GM18498 (cell line): Measurements from ENCODE around the gene RELT.
"Not testable (repeated sequence)": the region's sequence is repeated elsewhere in the genome, so short reads cannot be mapped to it uniquely, and the experiment has no call there.

ENCODE experiments used
- ATAC-seq: cut with Tn5 transposase; IDR thresholded peaks from one replicate; pipeline ENCODE4 v1.9.1; 2021; ENCODE audit warnings: mild to moderate bottlenecking, moderate library complexity; ENCODE audit not compliant: unreplicated experiment

RELT gene

DNA sequence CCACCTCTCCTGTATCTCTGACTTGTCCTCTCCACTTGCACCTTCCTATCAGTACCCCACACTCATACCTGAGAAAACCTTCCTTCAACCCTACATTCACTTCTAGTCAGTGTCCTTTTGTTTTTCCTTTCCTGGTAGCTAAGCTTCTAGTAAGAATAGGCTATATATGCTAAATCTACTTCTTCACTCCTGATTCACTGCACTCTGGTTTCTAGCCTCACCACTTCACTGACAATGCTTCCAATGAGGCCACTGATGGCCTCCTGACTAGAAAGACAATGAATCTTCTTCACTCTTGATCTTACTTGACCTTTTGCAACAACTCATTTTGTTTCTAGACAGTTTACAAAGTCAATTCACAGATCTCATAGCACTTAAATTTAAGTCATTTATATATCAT, 52.0 kb downstream of the RELT start:
- no peak for ATAC-seq

DNA sequence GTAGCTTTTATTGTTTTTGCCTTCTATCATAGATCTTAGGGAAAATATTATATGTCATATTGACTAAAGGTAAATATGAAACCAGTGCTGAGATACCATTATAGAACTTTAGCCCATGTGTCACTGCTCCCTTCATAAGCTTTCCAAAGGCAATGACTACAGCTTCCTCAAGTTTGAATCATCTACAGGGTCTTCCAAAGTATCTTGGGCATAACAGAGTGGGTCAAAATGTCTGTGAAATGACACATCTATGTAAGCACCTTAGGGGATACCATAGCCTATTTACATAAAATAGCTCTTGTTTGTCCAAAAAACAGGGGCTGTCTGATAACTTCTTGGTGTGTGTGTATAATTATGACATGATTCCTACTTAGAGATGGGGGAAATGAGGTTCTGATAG, 52.5 kb downstream of the RELT start:
- no peak for ATAC-seq

DNA sequence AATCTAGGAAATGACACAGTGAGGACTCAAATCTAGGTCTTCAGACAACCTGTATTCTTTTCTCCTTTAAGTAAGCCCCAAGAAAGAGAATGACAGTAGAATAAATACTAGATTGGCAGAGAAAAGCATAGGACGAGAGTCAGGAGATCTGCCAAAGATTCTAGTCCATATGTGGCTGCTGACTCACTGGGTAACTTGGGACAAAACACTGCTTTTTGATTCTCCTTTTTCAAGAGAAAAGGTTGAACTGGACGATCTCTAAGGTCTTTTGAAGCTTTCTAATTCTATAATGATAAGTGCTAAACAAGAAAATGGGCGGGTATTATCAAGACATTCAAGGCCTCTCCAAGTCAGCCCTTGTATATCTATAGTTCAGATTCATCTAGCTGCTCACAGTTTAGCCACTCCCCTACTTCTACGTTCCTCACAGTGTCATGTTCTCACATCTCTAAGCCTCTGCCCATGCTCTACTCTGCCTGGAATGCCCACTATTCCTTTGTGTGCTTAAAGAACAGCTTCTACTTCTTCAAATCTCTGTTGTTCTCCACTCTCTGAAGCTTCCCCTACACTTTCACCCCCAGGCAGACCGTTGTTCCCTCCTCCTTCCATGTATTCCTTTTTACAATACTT, 53.0 kb downstream of the RELT start:
- no peak for ATAC-seq

DNA sequence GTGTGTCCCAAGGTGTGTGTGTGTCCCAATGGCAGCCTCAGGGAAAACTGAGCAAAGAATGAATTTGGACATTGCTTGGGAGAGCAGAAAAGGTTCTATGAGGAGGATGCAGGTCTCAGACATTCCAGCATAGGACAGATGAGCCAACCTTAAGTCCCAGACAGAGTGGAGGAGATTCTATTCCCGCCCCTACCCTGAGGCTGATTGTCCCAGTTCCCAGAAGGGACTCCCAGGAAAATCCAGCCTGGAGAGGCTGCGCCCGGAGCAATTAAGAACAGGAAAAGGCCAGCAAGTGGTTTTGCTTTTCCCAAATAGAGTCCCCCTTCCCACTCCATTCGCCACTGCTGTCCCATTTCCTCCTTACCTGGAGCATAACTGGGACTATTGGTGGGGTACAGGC, 54.1 kb downstream of the RELT start:
- no peak for ATAC-seq

DNA sequence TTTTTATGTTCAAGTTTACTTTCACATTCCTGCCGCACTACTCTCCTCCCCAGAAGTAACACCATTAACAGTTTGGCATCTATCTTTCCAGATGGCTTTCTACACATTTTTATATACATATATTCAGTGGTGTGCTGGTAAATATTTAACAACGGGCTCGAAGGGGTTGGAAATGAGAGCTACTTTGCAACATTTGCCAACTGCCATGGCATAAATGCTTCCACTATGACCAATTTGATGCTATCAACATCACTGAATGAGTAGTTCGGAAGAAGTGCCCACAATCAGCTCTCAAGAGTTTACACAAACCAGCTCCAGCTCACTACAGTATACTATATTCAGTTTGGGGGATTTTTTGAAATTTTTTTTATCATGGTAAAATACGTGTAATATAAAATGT, 55.2 kb downstream of the RELT start:
- ATAC-seq = no peak

DNA sequence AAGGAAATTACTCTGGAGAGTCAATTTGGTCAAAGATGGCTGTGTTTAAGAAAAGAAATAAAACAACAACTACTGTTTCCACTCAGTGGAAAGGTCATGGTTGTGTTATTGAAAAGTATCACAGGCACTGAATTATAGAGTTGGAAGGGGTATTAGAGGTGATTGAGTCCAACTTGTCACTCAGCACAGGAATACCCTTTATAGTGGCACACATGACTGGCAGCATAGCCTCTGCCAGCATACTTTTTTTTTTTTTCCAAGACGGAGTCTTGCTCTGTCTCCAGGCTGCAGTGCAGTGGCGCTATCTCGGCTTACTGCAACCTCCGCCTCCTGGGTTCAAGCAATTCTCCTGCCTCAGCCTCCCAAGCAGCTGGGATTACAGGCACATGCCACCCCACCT, 60.7 kb downstream of the RELT start:
- not testable (repeated sequence) for ATAC-seq

DNA sequence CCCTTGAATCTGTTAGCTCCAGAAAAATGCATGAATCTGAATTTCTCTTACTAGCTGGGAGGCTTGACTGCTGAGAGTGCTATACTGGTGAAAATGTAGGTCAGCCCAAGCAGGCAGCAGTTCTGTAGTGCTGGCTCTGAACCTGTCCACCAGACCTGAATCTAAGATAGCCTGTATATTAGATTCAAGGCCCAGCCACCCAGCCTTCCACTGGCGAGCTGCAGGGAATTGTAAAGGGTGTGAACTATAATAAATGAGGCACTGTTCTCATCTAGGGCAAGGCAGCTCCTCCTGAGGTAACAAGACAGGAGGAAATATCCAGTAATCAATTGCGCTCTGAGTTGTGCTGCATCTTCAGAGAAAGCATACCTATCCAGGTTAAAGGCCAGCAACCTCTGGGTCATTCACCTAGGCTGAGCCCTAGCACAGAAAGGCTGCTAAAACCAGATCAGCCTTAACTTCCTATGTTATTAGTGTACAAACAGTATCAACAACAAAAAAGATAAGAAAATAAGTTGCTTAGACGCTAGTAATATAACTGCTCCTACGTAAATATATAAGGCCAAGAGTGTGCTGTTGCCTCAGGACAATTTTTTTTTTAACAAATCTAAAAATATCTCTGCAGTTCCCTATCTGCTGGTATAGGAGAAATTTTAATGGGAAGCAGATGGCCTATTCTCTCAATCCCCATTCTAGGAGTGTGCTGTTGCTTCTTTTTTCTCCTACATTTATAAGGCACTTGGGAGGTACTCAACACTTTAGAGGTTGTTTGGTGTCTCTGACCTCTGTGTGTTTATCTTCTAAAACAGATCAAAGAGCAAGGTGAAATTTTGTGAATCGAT, 63.0 kb downstream of the RELT start:
- no peak for ATAC-seq

DNA sequence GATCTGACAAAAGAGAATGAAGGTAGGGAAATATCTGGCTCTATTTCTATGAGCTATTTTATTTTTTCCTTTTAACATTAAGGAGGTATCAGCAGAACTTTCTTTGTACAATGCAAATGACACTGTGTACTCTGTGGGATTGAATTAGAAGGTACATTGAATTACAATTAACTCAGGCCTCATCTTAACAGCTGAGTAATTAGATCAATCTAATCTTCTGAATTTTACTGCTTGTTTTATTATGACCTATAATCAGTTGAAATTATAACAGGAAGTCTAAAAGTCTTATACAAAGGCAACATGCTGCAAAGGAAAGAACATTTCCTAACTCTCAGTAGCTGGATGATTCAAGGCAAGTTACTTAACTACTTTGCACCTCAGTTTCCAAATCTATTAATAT, 69.8 kb downstream of the RELT start:
- ATAC-seq = no peak

DNA sequence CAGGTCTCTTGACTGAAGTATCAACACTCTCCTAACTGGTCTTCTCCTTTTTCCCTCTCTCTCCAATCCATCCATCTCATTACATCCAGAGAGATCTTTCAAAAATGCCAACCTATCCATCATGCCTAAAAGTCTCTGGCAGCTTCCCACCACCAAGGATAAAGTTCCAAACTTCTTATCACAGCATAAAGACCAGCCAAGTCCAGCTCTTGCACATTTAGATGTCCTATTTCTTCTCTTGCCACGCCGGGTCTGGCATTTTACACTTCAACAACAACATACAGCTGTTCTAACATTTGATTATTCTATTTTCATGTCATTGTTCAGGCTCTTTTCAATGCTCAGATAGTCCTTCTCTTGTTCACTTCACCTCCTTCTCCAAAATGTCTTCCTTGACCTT, 70.6 kb downstream of the RELT start:
- no peak for ATAC-seq
